ENCODE data around the gene CRTC3. TPM values are rescaled to one million over a fixed set of nuclear protein-coding genes. Genes with fewer than 3 reads are reported as not detected.

Gene CRTC3
- total and polyA plus RNA-seq, 2 donors (not counting 3 experiments of a cell fraction or from before 2014, with no cell fraction given): 16.2 to 26.4 TPM

DNA sequence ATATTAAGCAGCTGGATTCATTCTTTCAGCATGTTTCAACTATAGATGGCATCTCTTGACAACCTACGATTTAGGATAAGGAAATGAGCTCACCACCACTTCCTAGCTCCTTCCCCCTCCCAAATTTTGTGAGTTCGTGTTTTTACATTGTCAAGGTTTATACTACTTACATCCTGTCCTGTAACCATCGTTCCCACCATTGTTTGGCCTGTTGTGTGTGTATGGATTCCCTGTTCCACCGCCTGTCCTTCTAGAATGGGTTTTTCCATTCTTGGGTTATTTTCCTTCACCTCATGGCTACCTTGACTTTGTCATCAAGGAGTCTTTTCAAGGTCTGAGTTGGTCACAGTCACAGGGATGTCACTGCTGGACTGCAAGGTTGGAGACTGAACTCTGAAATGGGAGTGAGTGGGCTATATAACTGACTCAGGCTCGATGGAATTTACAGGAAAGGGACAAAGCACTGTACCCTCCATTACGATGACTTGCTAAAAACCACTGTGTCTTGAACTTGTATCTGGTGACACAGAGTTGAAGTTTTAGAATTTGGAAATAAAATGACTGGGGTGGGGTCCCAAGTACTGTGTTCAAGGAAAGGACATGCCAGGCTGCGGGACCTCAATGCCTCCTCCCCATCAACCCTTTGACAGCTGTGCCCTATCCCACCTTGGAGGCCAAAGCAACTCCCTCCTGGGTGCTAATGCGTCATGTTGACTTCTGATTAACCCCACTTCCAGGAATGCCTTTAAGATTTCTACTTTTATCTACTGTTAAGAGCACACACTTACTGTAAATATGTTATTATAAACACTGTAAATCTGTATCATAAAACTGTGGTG, 120.6 kb downstream of the CRTC3 start:
- Histone ChIP-seq H3K4me1 (ENCODE audit: control insufficient read depth, extremely low read depth, insufficient read depth, low read length) (peaks cover 44% of the 10 kb centered on the region), H3K79me2 (ENCODE audit: control insufficient read depth, insufficient read depth, low read length) (no peaks in the 10 kb centered on the region), H3K4me3 (replicated peaks in 1 of 3; ENCODE audit: insufficient read depth in 1 of 3, low read depth in 1 of 3, low read length in 3 of 3) (no peak overlapping the region), H3K27me3 (ENCODE audit: control insufficient read depth in 2 of 2, insufficient read depth in 2 of 2, low read length in 2 of 2) (no peaks in the 10 kb centered on the region), H3K9me3 (replicated peaks; ENCODE audit: control insufficient read depth, insufficient read depth, low read length) (no peaks in the 10 kb centered on the region), H2AFZ (ENCODE audit: low read depth, low read length) (peak overlapping the region; percentile 25), H3K4me2 (ENCODE audit: insufficient read depth, low read length) (peak overlapping the region; percentile 29), H3K9me1 (replicated peaks; ENCODE audit: control insufficient read depth, extremely low read depth, insufficient read depth, low read length) (no peaks in the 10 kb centered on the region), H3K27ac (ENCODE audit: insufficient read depth, low read depth, low read length) (peak overlapping the region; percentile 97), H4K20me1 (replicated peaks; ENCODE audit: control insufficient read depth, extremely low read depth, insufficient read depth, low read length) (no peaks in the 10 kb centered on the region), H3K36me3 (ENCODE audit: control insufficient read depth in 2 of 2, extremely low read depth in 1 of 2, insufficient read depth in 2 of 2, low read length in 2 of 2) (no peaks in the 10 kb centered on the region), H3K9ac (replicated peaks; ENCODE audit: extremely low read depth, insufficient read depth, low read length) (peak overlapping the region; percentile 71)
- peak; percentile 90 for DNase-seq (ENCODE audit: low read depth, low spot score)
- dilution Hi-C loops (cut with MboI; ENCODE audit: extremely low pct_ligation_motif_present, low sequenced_read_pairs): no loop called here
- FAIRE-seq: peak; percentile 99
- ChIA-PET POLR2A (interaction anchor here (1.0 kb wide), 1 partner anchor 252 kb away, joined by 3 read pairs; no protein-coding TSS in a partner anchor), CTCF (interaction anchor here (0.7 to 3.2 kb wide), 11 partner anchors 9 to 405 kb away, joined by 3 to 237 read pairs (median 4); partner anchors contain the start of genes FES and HDDC3)
- intact Hi-C loops (cut with micrococcal nuclease): loop anchor here (10.0 kb wide), 1 partner anchor 134 kb away; no protein-coding TSS in a partner anchor
- BruUV-seq (replicated peaks): TSS peak; percentile 46
- TF ChIP-seq GATA2 (IDR thresholded peaks at IDR 0.05; ENCODE audit: insufficient read depth, insufficient read length, low read depth, low read length): peak; percentile 46
- TF ChIP-seq FOS (IDR thresholded peaks at IDR 0.05; ENCODE audit: borderline replicate concordance, insufficient read depth, low read length): peak; percentile 47
- no peak for TF ChIP-seq MYC (IDR thresholded peaks at IDR 0.05; ENCODE audit: low read depth, low read length)
- peak; percentile 94 for TF ChIP-seq JUN (IDR thresholded peaks at IDR 0.05; ENCODE audit: borderline replicate concordance, insufficient read depth, insufficient read length, low read depth)
- no peak for TF ChIP-seq POLR2AphosphoS5 (IDR thresholded peaks at IDR 0.05; ENCODE audit: insufficient read depth, low read depth, low read length)
- TF ChIP-seq EZH2 (IDR thresholded peaks at IDR 0.05; ENCODE audit: borderline replicate concordance, low read depth, low read length, severe bottlenecking): no peak
- TF ChIP-seq, protein P1, sequence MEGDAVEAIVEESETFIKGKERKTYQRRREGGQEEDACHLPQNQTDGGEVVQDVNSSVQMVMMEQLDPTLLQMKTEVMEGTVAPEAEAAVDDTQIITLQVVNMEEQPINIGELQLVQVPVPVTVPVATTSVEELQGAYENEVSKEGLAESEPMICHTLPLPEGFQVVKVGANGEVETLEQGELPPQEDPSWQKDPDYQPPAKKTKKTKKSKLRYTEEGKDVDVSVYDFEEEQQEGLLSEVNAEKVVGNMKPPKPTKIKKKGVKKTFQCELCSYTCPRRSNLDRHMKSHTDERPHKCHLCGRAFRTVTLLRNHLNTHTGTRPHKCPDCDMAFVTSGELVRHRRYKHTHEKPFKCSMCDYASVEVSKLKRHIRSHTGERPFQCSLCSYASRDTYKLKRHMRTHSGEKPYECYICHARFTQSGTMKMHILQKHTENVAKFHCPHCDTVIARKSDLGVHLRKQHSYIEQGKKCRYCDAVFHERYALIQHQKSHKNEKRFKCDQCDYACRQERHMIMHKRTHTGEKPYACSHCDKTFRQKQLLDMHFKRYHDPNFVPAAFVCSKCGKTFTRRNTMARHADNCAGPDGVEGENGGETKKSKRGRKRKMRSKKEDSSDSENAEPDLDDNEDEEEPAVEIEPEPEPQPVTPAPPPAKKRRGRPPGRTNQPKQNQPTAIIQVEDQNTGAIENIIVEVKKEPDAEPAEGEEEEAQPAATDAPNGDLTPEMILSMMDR (IDR thresholded peaks at IDR 0.05; ENCODE audit: extremely low read depth in 1 of 2, insufficient read depth in 1 of 2, low read depth in 1 of 2, low read length in 2 of 2): no peak
- TF ChIP-seq POLR2A (IDR thresholded peaks at IDR 0.05; ENCODE audit: low read depth, low read length): peak; percentile 35
- TF ChIP-seq, protein P2, sequence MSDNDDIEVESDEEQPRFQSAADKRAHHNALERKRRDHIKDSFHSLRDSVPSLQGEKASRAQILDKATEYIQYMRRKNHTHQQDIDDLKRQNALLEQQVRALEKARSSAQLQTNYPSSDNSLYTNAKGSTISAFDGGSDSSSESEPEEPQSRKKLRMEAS (IDR thresholded peaks at IDR 0.05; ENCODE audit: insufficient read depth, insufficient read length): no peak
